CD14-positive monocyte (primary cell): ENCODE measurements around the gene CACNA1E. TPM values are rescaled to one million over a fixed set of nuclear protein-coding genes. Genes with fewer than 3 reads are reported as not detected.

ENCODE experiments used
- DNase-seq, 3 donors: peaks; one replicate each; pipeline ENCODE4 v3.0.0-alpha.2; 2011 to 2022
- H2AFZ ChIP-seq: 2 replicates; pipeline ENCODE4 v1.6.0; 2012; ENCODE audit warnings: mild to moderate bottlenecking, low read depth, low read length, inconsistent platforms; ENCODE audit not compliant: insufficient read depth, poor library complexity, severe bottlenecking
- H3K27ac ChIP-seq, 2 donors: 1 replicate in 1 of 2; 2 replicates in 1 of 2; pipeline ENCODE4 v1.5.1; 2012 to 2013; ENCODE audit warnings: low read length in 2 of 2, control low read depth in 1 of 2, inconsistent platforms in 1 of 2, low read depth in 1 of 2, mild to moderate bottlenecking in 1 of 2
- H3K27me3 ChIP-seq, 2 donors: one replicate each; pipeline versions ENCODE4 v1.6.0 to v1.6.1; 2011 to 2013; ENCODE audit warnings: low read length in 2 of 2; ENCODE audit not compliant: control insufficient read depth in 2 of 2, insufficient read depth in 2 of 2
- H3K36me3 ChIP-seq, 2 donors: replicated peaks in 1 of 2; 1 replicate in 1 of 2; 2 replicates in 1 of 2; pipeline versions ENCODE4 v1.5.1 to v1.6.1; 2012 to 2013; ENCODE audit warnings: low read length in 2 of 2, control low read depth in 1 of 2, inconsistent platforms in 1 of 2, mild to moderate bottlenecking in 1 of 2; ENCODE audit not compliant: insufficient read depth in 2 of 2, control insufficient read depth in 1 of 2
- H3K4me1 ChIP-seq, 2 donors: 1 replicate in 1 of 2; 2 replicates in 1 of 2; pipeline versions ENCODE4 v1.5.1 to v1.6.1; 2012 to 2013; ENCODE audit warnings: low read length in 2 of 2, control low read depth in 1 of 2, inconsistent platforms in 1 of 2, mild to moderate bottlenecking in 1 of 2, moderate library complexity in 1 of 2; ENCODE audit not compliant: insufficient read depth in 2 of 2, control insufficient read depth in 1 of 2
- H3K4me2 ChIP-seq: replicated peaks from 2 replicates; pipeline ENCODE3; 2012; ENCODE audit warnings: low read length, moderate library complexity, mild to moderate bottlenecking; ENCODE audit not compliant: poor library complexity, severe bottlenecking; ENCODE audit errors: extremely low read depth
- H3K4me3 ChIP-seq, 3 experiments: fragments of 200-600 bp in 1 of 3; sonication (generic) in 1 of 3; replicated peaks in 1 of 3; 1 replicate in 2 of 3; 2 replicates in 1 of 3; pipeline ENCODE4 v1.5.1; 2011 to 2013; ENCODE audit warnings: low read length in 3 of 3, mild to moderate bottlenecking in 3 of 3, control low read depth in 2 of 3, low read depth in 2 of 3, inconsistent platforms in 1 of 3, moderate library complexity in 1 of 3
- H3K79me2 ChIP-seq: 2 replicates; pipeline ENCODE4 v1.6.0; 2012; ENCODE audit warnings: mild to moderate bottlenecking, control low read depth, inconsistent platforms, low read length, moderate library complexity; ENCODE audit not compliant: insufficient read depth
- H3K9ac ChIP-seq: 2 replicates; pipeline ENCODE4 v1.6.0; 2017; ENCODE audit warnings: low read length, mild to moderate bottlenecking; ENCODE audit not compliant: insufficient read depth, poor library complexity, severe bottlenecking
- H3K9me3 ChIP-seq, 2 donors: replicated peaks in 1 of 2; 1 replicate in 1 of 2; 2 replicates in 1 of 2; pipeline versions ENCODE4 v1.5.1 to v1.6.1; 2012 to 2013; ENCODE audit warnings: low read length in 2 of 2, control low read depth in 1 of 2; ENCODE audit not compliant: control insufficient read depth in 1 of 2, insufficient read depth in 1 of 2
- H4K20me1 ChIP-seq: 2 replicates; pipeline ENCODE4 v1.6.0; 2012; ENCODE audit warnings: mild to moderate bottlenecking, low read length, control low read depth, moderate library complexity; ENCODE audit not compliant: insufficient read depth
- H3K27ac Mint-ChIP-seq, 7 donors: one replicate each; pipeline ENCODE4 v1.8.0; 2020; ENCODE audit warnings: mild to moderate bottlenecking in 7 of 7, mixed read lengths in 7 of 7, moderate library complexity in 6 of 7, inconsistent platforms in 2 of 7
- H3K27me3 Mint-ChIP-seq, 3 donors: one replicate each; pipeline ENCODE4 v1.8.0; 2021 to 2022; ENCODE audit warnings: low read depth in 3 of 3, mild to moderate bottlenecking in 3 of 3, mixed read lengths in 3 of 3, moderate library complexity in 3 of 3, inconsistent platforms in 1 of 3
- H3K36me3 Mint-ChIP-seq, 2 donors: one replicate each; pipeline ENCODE4 v1.8.0; 2020; ENCODE audit warnings: mixed read lengths in 2 of 2, inconsistent platforms in 1 of 2, mild to moderate bottlenecking in 1 of 2
- H3K4me1 Mint-ChIP-seq: one replicate; pipeline ENCODE4 v1.8.0; 2020; ENCODE audit warnings: mild to moderate bottlenecking, mixed read lengths
- H3K4me3 Mint-ChIP-seq, 2 donors: one replicate each; pipeline ENCODE4 v1.8.0; 2020; ENCODE audit warnings: mild to moderate bottlenecking in 2 of 2, mixed read lengths in 2 of 2, moderate library complexity in 1 of 2
- H3K9me3 Mint-ChIP-seq, 7 donors: one replicate each; pipeline ENCODE4 v1.8.0; 2020 to 2022; ENCODE audit warnings: mixed read lengths in 7 of 7, mild to moderate bottlenecking in 6 of 7, moderate library complexity in 6 of 7, inconsistent platforms in 2 of 7
- CTCF ChIP-seq: fragments of 200-600 bp; IDR thresholded peaks from one replicate; pipeline ENCODE4 v1.8.0; 2022; ENCODE audit warnings: antibody characterized with exemption, mild to moderate bottlenecking
- whole genome bisulfite sequencing: methylation state at CpG from one replicate; pipeline ENCODE4 v1.1.5; 2013; ENCODE audit warnings: missing lambda C conversion rate; ENCODE audit not compliant: insufficient coverage; 5-methylcytosine and 5-hydroxymethylcytosine counted together
- intact Hi-C, 2 donors: fragments of 100-400 bp; cut with micrococcal nuclease; formaldehyde crosslinking; loops; one replicate each; pipeline versions ENCODE4 v1.15.0 to v1.15.1; 2023
- polyA plus RNA-seq, 3 donors: library from polyadenylated mRNA; depleted of rRNA in 1 of 3; unstranded in 2 of 3; stranded (reverse) in 1 of 3; fragments of 300-500 nt in 2 of 3; fragments of >200 nt in 1 of 3; fragmentation: Illumina TruSeq in 2 of 3; gene quantifications; 1 replicate in 2 of 3; 2 replicates in 1 of 3; pipeline ENCODE4 v1.2.3, GENCODE V29; 2012 to 2021

CACNA1E gene
- polyA plus RNA-seq, 3 donors: 0.04 TPM; not detected in 2

- Mint-ChIP-seq H3K9me3 (peaks cover 0 to 5% (median 3%) of the 10 kb centered on the region in 7 donors), H3K36me3 (no peaks in the 10 kb centered on the region), H3K4me1 (no peaks in the 10 kb centered on the region), H3K27ac (no peak overlapping the region), H3K27me3 (peaks cover 0 to 4% (median 3%) of the 10 kb centered on the region in 3 donors), H3K4me3 (no peak overlapping the region)
- no peaks in the 10 kb centered on the region for H3K4me1 ChIP-seq
- no peak overlapping the region for H3K27ac ChIP-seq
- no peak overlapping the region for H3K4me3 ChIP-seq
- TF ChIP-seq CTCF: no peak
- H3K27me3 ChIP-seq: no peaks in the 10 kb centered on the region
- no peak overlapping the region for H2AFZ ChIP-seq
- H3K79me2 ChIP-seq: no peaks in the 10 kb centered on the region
- intact Hi-C loops: no loop called here
- DNase-seq: no peak
- no peaks in the 10 kb centered on the region for H3K36me3 ChIP-seq
- H3K9me3 ChIP-seq: no peaks in the 10 kb centered on the region
- no CpG with 5 or more reads among the region's 1 CpG for WGBS
- H3K4me2 ChIP-seq: no peak overlapping the region
- H4K20me1 ChIP-seq: no peaks in the 10 kb centered on the region
- H3K9ac ChIP-seq: no peak overlapping the region
Observed at GRCh38 chr1:181772714-181773113, 289.4 kb downstream of the CACNA1E start.

GRCh38 chr1:181776044-181776443 lies 292.7 kb downstream of the CACNA1E start:
- Histone ChIP-seq H3K27ac (no peak overlapping the region), H2AFZ (no peak overlapping the region), H4K20me1 (no peaks in the 10 kb centered on the region), H3K4me1 (no peaks in the 10 kb centered on the region), H3K36me3 (no peaks in the 10 kb centered on the region), H3K27me3 (no peaks in the 10 kb centered on the region), H3K4me2 (no peak overlapping the region), H3K4me3 (no peak overlapping the region), H3K79me2 (no peaks in the 10 kb centered on the region), H3K9me3 (no peaks in the 10 kb centered on the region), H3K9ac (no peak overlapping the region)
- Mint-ChIP-seq H3K36me3 (no peaks in the 10 kb centered on the region), H3K27me3 (peaks cover under 1 to 6% (median 1%) of the 10 kb centered on the region in 3 donors), H3K4me1 (no peaks in the 10 kb centered on the region), H3K27ac (no peak overlapping the region), H3K9me3 (peaks cover 2 to 5% (median 3%) of the 10 kb centered on the region in 7 donors), H3K4me3 (no peak overlapping the region)
- intact Hi-C loops: no loop called here
- no peak for DNase-seq
- TF ChIP-seq CTCF: no peak
- WGBS: 88% methylated on average over 10 of the region's 10 CpGs
